Measurements from ENCODE around the gene FOXI1. TPM values are rescaled to one million over a fixed set of nuclear protein-coding genes. Genes with fewer than 3 reads are reported as not detected.
"Not testable (repeated sequence)": the region's sequence is repeated elsewhere in the genome, so short reads cannot be mapped to it uniquely, and the experiment has no call there.

FOXI1 gene
- total RNA-seq, 1 experiment from 2014 or later: not detected

GRCh38 chr5:170092455-170093101 lies 13.1 kb upstream of the FOXI1 start:
- Histone ChIP-seq H3K27me3 (ENCODE audit: insufficient read depth, low read depth) (no peaks in the 10 kb centered on the region), H3K4me3 (no peak overlapping the region), H3F3A (ENCODE audit: insufficient read depth, low read depth) (peaks cover 27% of the 10 kb centered on the region; the same call in 1 of the 2 replicates), H3K27ac (no peak overlapping the region), H3K36me3 (ENCODE audit: low read depth) (no peaks in the 10 kb centered on the region), H3K79me2 (ENCODE audit: low read depth) (no peaks in the 10 kb centered on the region), H2AFZ (no peak overlapping the region), H3K9me3 (ENCODE audit: insufficient read depth, low read depth) (no peaks in the 10 kb centered on the region), H3K9me2 (ENCODE audit: insufficient read depth) (no peaks in the 10 kb centered on the region), H3K4me2 (no peak overlapping the region), H3K4me1 (replicated peaks; ENCODE audit: insufficient read depth) (peaks cover 28% of the 10 kb centered on the region), H4K20me1 (ENCODE audit: insufficient read depth) (no peaks in the 10 kb centered on the region)
- ChIA-PET POLR2A (ENCODE audit: unreplicated experiment) (no interaction called here), CTCF (no interaction called here)
- no peak for DNase-seq
- no TSS peak for BruUV-seq (replicated peaks)
- TF ChIP-seq EZH2 (IDR thresholded peaks at IDR 0.05; ENCODE audit: low read depth) (no peak), CTCF (conservative IDR thresholded peaks at IDR 0.05) (no peak)
- intact Hi-C loops (cut with micrococcal nuclease; ENCODE audit: unreplicated experiment): no loop called here

- H3K4me2 ChIP-seq; H3K27ac ChIP-seq; CTCF ChIA-PET; POLR2A ChIA-PET (ENCODE audit: unreplicated experiment); H3K4me3 ChIP-seq; intact Hi-C loops (cut with micrococcal nuclease; ENCODE audit: unreplicated experiment); H3K9me2 ChIP-seq (ENCODE audit: insufficient read depth); BruUV-seq (replicated peaks); H3K36me3 ChIP-seq (ENCODE audit: low read depth); H3K27me3 ChIP-seq (ENCODE audit: insufficient read depth, low read depth); H3K9me3 ChIP-seq (ENCODE audit: insufficient read depth, low read depth); H3K79me2 ChIP-seq (ENCODE audit: low read depth); H4K20me1 ChIP-seq (ENCODE audit: insufficient read depth); DNase-seq; H2AFZ ChIP-seq: not testable (repeated sequence)
- H3F3A ChIP-seq (ENCODE audit: insufficient read depth, low read depth): peaks cover 27% of the 10 kb centered on the region; the same call in 1 of the 2 replicates
- peaks cover 28% of the 10 kb centered on the region for H3K4me1 ChIP-seq (replicated peaks; ENCODE audit: insufficient read depth)
Observed at GRCh38 chr5:170094329-170094728, 11.4 kb upstream of the FOXI1 start.

GRCh38 chr5:170095646-170096045 lies 10.1 kb upstream of the FOXI1 start:
- peaks cover 6% of the 10 kb centered on the region; the same call in 1 of the 2 replicates for H3K9me3 ChIP-seq (ENCODE audit: insufficient read depth, low read depth)
- intact Hi-C loops (cut with micrococcal nuclease; ENCODE audit: unreplicated experiment): no loop called here
- H3F3A ChIP-seq (ENCODE audit: insufficient read depth, low read depth): peaks cover 27% of the 10 kb centered on the region; the same call in 1 of the 2 replicates
- H3K4me3 ChIP-seq: no peak overlapping the region
- ChIA-PET POLR2A (ENCODE audit: unreplicated experiment) (no interaction called here), CTCF (no interaction called here)
- TF ChIP-seq CTCF (conservative IDR thresholded peaks at IDR 0.05): no peak
- TF ChIP-seq EZH2 (IDR thresholded peaks at IDR 0.05; ENCODE audit: low read depth): no peak
- no peak overlapping the region for H2AFZ ChIP-seq
- H3K27me3 ChIP-seq (ENCODE audit: insufficient read depth, low read depth): no peaks in the 10 kb centered on the region
- no peaks in the 10 kb centered on the region for H3K79me2 ChIP-seq (ENCODE audit: low read depth)
- peak overlapping the region; percentile 43 for H3K4me2 ChIP-seq
- no peaks in the 10 kb centered on the region for H3K36me3 ChIP-seq (ENCODE audit: low read depth)
- H3K9me2 ChIP-seq (ENCODE audit: insufficient read depth): no peaks in the 10 kb centered on the region
- H4K20me1 ChIP-seq (ENCODE audit: insufficient read depth): no peaks in the 10 kb centered on the region
- BruUV-seq (replicated peaks): no TSS peak
- DNase-seq: peak in 1 of 2 experiments; percentile 79
- no peak overlapping the region for H3K27ac ChIP-seq
- peaks cover 36% of the 10 kb centered on the region for H3K4me1 ChIP-seq (replicated peaks; ENCODE audit: insufficient read depth)

- DNase-seq: no peak
- ChIA-PET POLR2A (ENCODE audit: unreplicated experiment) (no interaction called here), CTCF (no interaction called here)
- Histone ChIP-seq H3K4me1 (replicated peaks; ENCODE audit: insufficient read depth) (peaks cover 44% of the 10 kb centered on the region), H3K4me3 (no peak overlapping the region), H3K9me2 (ENCODE audit: insufficient read depth) (no peaks in the 10 kb centered on the region), H3F3A (ENCODE audit: insufficient read depth, low read depth) (peaks cover 27% of the 10 kb centered on the region; the same call in 1 of the 2 replicates), H3K27ac (no peak overlapping the region), H3K79me2 (ENCODE audit: low read depth) (no peaks in the 10 kb centered on the region), H3K9me3 (ENCODE audit: insufficient read depth, low read depth) (peaks cover 6% of the 10 kb centered on the region; the same call in 1 of the 2 replicates), H4K20me1 (ENCODE audit: insufficient read depth) (no peaks in the 10 kb centered on the region), H3K36me3 (ENCODE audit: low read depth) (no peaks in the 10 kb centered on the region), H2AFZ (no peak overlapping the region), H3K4me2 (no peak overlapping the region), H3K27me3 (ENCODE audit: insufficient read depth, low read depth) (no peaks in the 10 kb centered on the region)
- intact Hi-C loops (cut with micrococcal nuclease; ENCODE audit: unreplicated experiment): no loop called here
- BruUV-seq (replicated peaks): no TSS peak
- TF ChIP-seq EZH2 (IDR thresholded peaks at IDR 0.05; ENCODE audit: low read depth) (no peak), CTCF (conservative IDR thresholded peaks at IDR 0.05) (no peak)
Observed at GRCh38 chr5:170097934-170098333, 7.8 kb upstream of the FOXI1 start.
